Mammary epithelial cell (primary cell): Measurements from ENCODE around the gene HIVEP2.

ENCODE experiments used
- EZH2 ChIP-seq: IDR thresholded peaks from 2 replicates; pipeline ENCODE4 v1.6.1; 2012; ENCODE audit warnings: low read length, inconsistent platforms, borderline replicate concordance
- TF ChIP-seq, protein P1 (sequence below), 2 donors: IDR thresholded peaks in 1 of 2; conservative IDR thresholded peaks in 1 of 2; 2 replicates each; pipeline ENCODE4 v1.5.1; 2011 to 2012; ENCODE audit warnings: inconsistent platforms in 2 of 2, low read length in 2 of 2, mild to moderate bottlenecking in 2 of 2, control low read depth in 1 of 2, low read depth in 1 of 2; ENCODE audit not compliant: insufficient read depth in 1 of 2; ENCODE audit errors: extremely low read depth in 1 of 2

DNA sequence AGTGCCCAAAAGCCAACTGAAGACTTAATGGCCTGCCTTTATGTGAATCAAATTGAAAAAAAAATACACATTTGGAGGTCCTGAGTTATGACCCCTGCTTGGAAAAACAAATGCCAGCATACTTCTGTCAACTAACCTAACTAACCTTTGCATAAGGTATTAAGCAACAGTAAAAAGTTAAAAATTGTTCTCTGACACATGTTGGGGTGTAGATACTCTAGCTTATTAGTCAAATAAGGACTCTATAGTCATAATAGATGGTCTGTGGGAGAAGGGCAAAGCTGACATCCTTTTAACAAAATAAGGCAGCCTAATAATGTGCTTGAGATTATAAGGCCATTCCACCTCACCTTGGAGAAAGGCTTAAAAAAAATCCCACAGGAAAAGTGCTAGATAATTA, 140.5 kb downstream of the HIVEP2 start:
- TF ChIP-seq, protein P1, sequence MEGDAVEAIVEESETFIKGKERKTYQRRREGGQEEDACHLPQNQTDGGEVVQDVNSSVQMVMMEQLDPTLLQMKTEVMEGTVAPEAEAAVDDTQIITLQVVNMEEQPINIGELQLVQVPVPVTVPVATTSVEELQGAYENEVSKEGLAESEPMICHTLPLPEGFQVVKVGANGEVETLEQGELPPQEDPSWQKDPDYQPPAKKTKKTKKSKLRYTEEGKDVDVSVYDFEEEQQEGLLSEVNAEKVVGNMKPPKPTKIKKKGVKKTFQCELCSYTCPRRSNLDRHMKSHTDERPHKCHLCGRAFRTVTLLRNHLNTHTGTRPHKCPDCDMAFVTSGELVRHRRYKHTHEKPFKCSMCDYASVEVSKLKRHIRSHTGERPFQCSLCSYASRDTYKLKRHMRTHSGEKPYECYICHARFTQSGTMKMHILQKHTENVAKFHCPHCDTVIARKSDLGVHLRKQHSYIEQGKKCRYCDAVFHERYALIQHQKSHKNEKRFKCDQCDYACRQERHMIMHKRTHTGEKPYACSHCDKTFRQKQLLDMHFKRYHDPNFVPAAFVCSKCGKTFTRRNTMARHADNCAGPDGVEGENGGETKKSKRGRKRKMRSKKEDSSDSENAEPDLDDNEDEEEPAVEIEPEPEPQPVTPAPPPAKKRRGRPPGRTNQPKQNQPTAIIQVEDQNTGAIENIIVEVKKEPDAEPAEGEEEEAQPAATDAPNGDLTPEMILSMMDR (conservative IDR thresholded peaks at IDR 0.05 in 1 of 2, IDR thresholded peaks at IDR 0.05 in 1 of 2; ENCODE audit: extremely low read depth in 1 of 2, insufficient read depth in 1 of 2, low read depth in 1 of 2, low read length in 2 of 2): no peak
- no peak for TF ChIP-seq EZH2
